ENCODE results near the gene ANKRD2.

ANKRD2 gene

GRCh38 chr10:97598407-97599271 is 26.1 kb downstream of the ANKRD2 start:
- ChIA-PET POLR2A (no interaction called here), CTCF (interaction anchor here (0.6 to 4.3 kb wide), 7 partner anchors 14 to 103 kb away, joined by 3 to 35 read pairs (median 3); partner anchors contain the start of gene ANKRD2)
- no peak for DNase-seq (ENCODE audit: low read depth, low spot score)
- H3K4me3 ChIP-seq (ENCODE audit: low read depth, low read length) = no peak overlapping the region
- TF ChIP-seq CTCF (IDR thresholded peaks at IDR 0.05; ENCODE audit: insufficient read depth, low read length, missing control alignments) = no peak

GRCh38 chr10:97599272-97599619 is 26.7 kb downstream of the ANKRD2 start:
- DNase-seq (ENCODE audit: low read depth, low spot score) = no peak
- ChIA-PET CTCF (interaction anchor here (1.2 to 4.3 kb wide), 4 partner anchors 13 to 30 kb away, joined by 3 to 35 read pairs (median 6); partner anchors contain the start of gene ANKRD2), POLR2A (no interaction called here)
- no peak for TF ChIP-seq CTCF (IDR thresholded peaks at IDR 0.05; ENCODE audit: insufficient read depth, low read length, missing control alignments)
- no peak overlapping the region for H3K4me3 ChIP-seq (ENCODE audit: low read depth, low read length)

GRCh38 chr10:97600616-97601015 is 28.0 kb downstream of the ANKRD2 start:
- ChIA-PET POLR2A (no interaction called here), CTCF (interaction anchor here (1.4 to 2.4 kb wide), 2 partner anchors 10 to 29 kb away, joined by 5 to 10 read pairs; no protein-coding TSS in a partner anchor)
- TF ChIP-seq CTCF (IDR thresholded peaks at IDR 0.05; ENCODE audit: insufficient read depth, low read length, missing control alignments) = no peak
- no peak for DNase-seq (ENCODE audit: low read depth, low spot score)
- no peak overlapping the region for H3K4me3 ChIP-seq (ENCODE audit: low read depth, low read length)

- ChIA-PET POLR2A (no interaction called here), CTCF (interaction anchor here (1.3 to 2.4 kb wide), 2 partner anchors 9 to 14 kb away, joined by 3 to 10 read pairs; no protein-coding TSS in a partner anchor)
- TF ChIP-seq CTCF (IDR thresholded peaks at IDR 0.05; ENCODE audit: insufficient read depth, low read length, missing control alignments) = no peak
- no peak overlapping the region for H3K4me3 ChIP-seq (ENCODE audit: low read depth, low read length)
- DNase-seq (ENCODE audit: low read depth, low spot score) = no peak
These were observed 29.0 kb downstream of the ANKRD2 start for GRCh38 chr10:97601268-97602215.

GRCh38 chr10:97607095-97607636 is 34.6 kb downstream of the ANKRD2 start:
- no peak overlapping the region for H3K4me3 ChIP-seq (ENCODE audit: low read depth, low read length)
- ChIA-PET POLR2A (interaction anchor here (0.9 kb wide), 1 partner anchor 10 kb away, joined by 3 read pairs; no protein-coding TSS in a partner anchor), CTCF (interaction anchor here (1.5 to 12.5 kb wide), 2 partner anchors 12 to 35 kb away, joined by 3 to 199 read pairs; partner anchors contain the start of gene ANKRD2)
- TF ChIP-seq CTCF (IDR thresholded peaks at IDR 0.05; ENCODE audit: insufficient read depth, low read length, missing control alignments) = no peak
- no peak for DNase-seq (ENCODE audit: low read depth, low spot score)

Data from AG04449 (cell line).